ENCODE results near the gene STX18.

STX18 gene

GRCh38 chr4:4419896-4420295 is 122.0 kb downstream of the STX18 start:
- no peak for DNase-seq (ENCODE audit: low read depth in 3 of 3)

GRCh38 chr4:4418676-4419390 is 123.0 kb downstream of the STX18 start:
- peak in 1 of 3 experiments; percentile 7 for DNase-seq (ENCODE audit: low read depth in 3 of 3)

DNA sequence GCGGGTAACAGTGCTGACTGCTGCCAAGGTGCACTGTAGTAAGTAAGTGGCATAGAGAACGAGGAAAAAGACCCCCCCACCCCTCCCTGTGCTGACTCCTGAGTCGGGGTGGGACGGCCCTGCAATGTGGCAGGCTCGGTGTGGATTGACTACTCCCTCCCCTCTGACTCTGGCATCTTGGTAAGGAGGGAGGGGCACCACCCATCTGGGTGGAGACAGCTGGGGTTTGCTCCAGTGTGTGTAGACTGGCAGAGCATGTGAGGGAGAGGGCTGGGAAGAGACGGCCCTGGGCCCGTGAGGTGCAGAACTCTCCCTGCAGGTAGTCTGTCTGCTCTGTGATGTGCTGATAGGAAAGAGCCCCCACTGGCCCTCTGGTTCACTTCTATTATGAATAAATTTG is 124.0 kb downstream of the STX18 start:
- DNase-seq (ENCODE audit: low read depth in 3 of 3) = no peak

DNA sequence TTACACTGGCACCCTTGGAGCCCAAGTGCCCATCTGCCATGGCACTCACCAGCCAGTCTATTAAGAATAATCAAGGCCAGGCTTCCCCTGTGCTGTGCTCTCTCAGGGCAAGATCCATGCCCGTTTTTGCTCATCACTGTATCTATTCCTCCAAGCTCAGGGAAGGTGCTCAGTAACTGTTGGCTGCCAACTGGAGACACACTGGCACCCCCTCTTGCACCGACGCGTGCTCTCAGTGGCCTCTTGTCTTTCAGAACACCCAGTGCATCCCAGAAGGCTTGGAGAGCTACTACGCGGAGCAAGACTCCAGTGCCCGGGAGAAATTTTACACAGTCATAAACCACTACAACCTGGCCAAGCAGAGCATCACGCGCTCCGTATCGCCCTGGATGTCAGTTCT is 124.9 kb downstream of the STX18 start:
- DNase-seq (ENCODE audit: low read depth in 3 of 3) = no peak

DNA sequence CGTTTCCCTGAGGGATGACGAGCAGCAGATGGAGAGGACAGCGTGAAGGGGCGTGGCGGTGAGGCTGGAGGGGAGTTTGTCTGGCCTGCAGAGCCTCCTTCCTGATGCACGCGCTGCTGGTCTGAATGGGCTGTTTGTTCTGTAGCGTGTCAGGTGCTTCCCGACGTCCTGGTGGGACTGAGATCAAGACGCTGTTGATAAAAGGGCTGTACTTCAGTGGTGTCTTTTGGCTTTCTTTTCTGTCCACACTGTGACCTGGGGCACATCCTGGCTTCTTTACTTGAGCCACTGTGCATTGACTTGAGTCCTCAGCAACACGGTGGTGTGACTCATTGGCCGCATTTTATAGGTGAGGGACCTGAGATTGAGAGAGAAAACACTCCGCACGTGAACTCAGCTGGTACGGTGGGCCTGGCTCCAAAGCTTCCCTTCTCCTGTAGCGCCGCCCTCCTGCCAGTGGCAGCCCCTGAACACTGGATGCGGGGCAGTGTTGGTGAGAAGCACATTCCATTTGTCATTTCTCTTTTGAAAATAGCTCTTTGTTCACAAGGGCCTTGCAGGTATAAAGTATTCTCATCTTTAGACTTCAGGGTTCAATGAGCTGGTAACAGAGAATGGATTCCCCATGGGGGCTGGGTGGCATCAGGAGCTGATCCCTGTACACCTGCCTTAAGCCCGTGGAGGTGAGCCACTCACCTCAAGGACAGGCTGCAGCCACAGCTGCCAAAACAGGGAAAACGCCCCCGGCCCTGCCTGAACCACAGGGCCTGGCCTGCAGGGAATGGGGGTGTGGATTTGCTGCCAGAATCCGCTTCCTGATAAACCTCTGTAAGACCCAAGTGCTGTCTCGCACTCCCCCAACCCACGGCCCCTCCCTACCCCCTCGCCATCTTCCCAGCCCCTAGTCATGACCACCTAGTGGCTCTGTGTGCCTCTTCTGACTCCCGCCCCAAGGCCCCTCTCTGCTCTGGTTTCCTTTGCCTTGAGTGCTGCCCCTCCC is 125.7 kb downstream of the STX18 start:
- no peak for DNase-seq (ENCODE audit: low read depth in 3 of 3)

DNA sequence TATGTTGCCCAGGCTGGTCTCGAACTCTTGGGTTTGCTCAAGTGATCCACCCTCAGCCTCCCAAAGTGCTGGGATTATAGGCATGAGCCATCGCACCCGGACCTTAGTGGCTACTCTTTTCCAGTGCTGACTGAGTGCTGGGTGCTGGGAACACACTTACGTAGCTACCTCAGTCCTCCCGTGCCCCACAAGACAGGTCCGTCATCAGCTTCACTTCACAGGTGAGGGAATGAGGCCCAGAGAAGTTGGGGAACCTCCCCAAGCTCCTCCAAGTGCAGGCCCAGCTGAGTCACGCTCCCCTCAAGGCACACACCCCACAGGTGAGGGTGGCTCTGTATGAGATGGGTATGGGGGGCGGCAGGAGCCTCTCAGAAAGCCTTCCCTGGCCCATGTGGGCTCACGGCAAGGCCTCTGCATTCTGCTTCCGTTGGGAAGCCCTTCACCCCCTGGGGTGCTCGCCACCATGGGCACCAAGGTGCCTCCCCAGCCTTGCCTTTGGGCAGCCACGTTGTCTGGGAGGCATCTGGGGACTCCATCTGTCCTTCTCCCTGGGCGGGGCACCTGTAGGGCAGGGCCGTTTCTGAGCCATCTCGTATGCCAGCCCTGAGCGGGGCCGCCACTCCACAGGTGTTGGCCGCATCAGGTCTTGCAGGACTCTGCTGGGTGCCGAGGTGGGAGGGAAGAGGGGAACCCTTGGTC is 126.6 kb downstream of the STX18 start:
- DNase-seq (ENCODE audit: low read depth in 3 of 3) = no peak

GRCh38 chr4:4413806-4414205 is 128.0 kb downstream of the STX18 start:
- no peak for DNase-seq (ENCODE audit: low read depth in 3 of 3)

GRCh38 chr4:4413373-4413725 is 128.5 kb downstream of the STX18 start:
- no peak for DNase-seq (ENCODE audit: low read depth in 3 of 3)

DNA sequence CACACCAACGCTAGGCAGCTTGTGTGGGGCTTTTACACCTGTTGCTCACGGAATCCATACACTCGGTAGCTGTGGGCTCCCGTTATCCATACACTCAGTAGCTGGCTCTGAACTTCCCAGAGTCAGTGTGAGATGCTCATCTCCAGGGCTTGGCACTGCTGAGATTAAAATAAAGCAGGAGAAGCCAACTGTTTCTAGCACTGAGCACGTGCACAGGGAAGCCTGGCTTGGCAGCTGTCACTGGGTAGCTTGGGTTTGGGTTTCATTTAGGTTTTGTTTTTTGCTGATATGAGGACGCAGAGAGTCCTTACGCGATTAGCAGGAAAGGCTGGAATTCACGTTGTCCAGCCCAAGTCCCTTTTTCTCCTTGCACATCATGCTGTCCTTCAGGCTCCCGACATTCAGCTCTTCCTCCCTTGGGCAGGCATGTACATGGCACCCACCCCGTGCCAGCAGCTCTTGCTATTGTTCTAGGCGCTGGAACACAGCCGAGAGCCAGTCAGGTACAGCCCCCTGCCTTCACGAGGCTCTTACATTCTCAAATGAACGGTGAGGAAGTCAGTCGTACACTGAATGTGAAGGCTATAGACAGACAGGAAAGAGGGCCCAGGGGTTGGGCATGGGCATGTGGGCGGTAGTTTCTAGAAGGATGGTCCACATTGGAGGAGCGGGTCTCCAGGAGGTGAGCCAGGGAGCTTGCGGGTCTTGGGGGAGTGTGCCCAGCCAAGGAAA is 129.0 kb downstream of the STX18 start:
- DNase-seq (ENCODE audit: low read depth in 3 of 3) = no peak

DNA sequence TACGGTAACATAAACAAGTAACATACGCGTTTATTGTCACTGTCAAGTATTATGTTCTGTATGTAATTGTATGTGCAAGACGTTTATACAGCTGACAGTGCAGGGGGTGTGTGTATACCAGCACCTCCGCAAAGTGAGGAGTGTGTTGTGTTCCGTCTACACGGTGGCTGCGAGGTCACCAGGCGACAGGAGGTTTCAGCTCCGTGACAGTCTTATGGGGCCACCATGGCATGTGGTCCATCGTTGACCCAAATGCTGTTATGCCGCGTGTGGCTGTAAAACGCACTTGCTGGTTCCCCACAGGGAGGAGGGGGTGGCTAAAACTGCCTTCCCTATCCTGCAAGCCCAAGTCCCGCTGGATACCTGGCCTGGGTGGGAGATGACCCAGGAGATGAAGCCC is 129.9 kb downstream of the STX18 start:
- no peak for DNase-seq (ENCODE audit: low read depth in 3 of 3)

DNA sequence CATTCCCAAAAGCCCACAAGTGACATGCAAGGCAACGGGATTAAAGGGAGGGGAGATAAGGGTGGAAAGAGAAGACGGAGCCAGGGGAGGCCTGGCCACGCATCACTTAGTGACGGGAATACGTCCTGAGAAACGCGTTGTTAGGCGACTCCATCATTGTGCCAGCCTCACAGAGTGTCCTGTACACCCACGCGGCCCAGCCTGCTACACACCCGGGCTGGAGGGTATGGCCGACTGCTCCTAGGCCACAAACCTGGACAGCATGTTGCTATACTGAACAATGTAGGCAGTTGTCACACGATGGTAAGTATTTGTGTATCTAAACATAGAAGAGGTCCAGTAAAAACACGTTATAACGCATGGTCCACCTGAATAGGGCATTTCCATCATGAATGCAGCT is 131.6 kb downstream of the STX18 start:
- no peak for DNase-seq (ENCODE audit: low read depth in 3 of 3)

- DNase-seq (ENCODE audit: low read depth in 3 of 3) = no peak
Observed at GRCh38 chr4:4409416-4410115, 132.3 kb downstream of the STX18 start.

DNA sequence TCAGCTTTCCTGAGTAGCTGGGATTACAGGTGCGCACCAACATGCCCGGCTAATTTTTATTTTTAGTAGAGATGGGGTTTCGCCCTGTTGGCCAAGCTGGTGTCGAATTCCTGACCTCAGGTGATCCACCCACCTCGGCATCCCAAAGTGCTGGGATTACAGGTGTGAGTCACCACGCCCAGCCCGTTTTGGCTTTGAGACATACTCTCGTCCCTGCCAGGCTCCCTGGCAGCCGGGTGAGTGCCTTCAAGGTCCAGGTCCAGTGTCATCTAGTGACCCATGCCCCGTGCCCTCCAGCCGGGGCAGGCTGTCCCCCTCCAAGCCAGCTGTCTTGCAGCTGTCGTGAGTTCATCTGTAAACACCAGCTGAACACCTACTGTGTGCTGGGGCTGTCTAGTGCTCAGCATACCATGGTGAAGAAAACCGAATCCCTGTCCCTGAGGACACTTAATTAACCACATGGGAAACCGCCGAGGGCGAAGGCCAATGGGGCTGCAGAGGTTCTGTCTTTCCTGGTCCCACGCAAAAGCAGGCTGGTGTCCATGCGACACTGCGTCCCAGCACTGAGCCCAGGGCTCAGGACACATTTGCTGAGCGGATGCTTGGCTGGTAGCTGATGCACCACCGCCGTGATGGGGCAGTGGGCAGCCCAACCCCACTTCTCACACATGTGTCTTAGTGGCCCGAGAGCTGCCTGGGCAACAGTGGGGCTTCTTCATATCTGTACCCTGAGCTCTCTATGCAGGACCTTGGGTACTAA is 133.1 kb downstream of the STX18 start:
- no peak for DNase-seq (ENCODE audit: low read depth in 3 of 3)

- no peak for DNase-seq (ENCODE audit: low read depth in 3 of 3)
Observed at GRCh38 chr4:4408132-4408523, 133.7 kb downstream of the STX18 start.

- DNase-seq (ENCODE audit: low read depth in 3 of 3) = no peak
Observed at GRCh38 chr4:4407299-4408131, 134.3 kb downstream of the STX18 start.

DNA sequence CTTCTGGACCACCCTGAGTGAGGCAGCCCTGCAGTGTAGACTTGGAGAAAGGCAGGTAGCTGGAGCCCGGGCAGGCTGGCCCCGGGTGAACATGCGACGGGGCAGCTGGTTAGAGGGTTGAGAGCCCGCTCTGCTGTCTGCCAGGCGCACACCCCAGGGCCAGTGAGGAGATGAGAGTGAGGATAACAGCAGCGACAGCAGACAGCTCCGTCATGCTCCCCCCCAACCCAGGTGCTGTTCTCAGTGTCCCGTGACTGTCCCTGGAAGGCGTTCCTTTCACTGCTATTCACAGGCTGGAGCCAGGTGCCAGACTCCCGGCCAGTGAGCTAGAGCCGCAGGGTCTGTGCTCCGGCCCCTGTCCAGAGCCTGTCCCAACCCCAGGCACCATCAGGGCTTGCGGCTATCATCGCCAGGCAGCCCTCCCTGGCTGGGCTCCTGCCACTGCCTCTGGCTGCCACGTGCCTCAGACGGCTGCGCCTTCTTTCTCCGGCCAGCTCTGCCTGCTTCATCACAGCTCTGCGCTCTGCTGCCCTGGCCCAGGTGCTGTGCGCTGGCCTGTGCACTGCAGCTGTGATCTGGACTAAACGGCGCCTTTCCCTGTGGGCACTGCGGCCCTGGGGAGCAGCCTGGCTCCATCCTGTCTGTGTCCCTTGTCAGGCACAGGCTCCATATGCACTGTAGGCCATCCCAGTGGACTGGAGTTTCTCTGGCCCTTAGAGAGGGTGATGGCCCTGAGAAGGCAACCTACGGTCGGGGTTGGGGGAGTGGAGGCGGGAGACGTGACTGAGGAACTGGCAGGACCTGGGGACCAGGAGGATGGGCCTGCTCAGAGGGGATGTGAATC is 135.2 kb downstream of the STX18 start:
- DNase-seq (ENCODE audit: low read depth in 3 of 3) = no peak

DNA sequence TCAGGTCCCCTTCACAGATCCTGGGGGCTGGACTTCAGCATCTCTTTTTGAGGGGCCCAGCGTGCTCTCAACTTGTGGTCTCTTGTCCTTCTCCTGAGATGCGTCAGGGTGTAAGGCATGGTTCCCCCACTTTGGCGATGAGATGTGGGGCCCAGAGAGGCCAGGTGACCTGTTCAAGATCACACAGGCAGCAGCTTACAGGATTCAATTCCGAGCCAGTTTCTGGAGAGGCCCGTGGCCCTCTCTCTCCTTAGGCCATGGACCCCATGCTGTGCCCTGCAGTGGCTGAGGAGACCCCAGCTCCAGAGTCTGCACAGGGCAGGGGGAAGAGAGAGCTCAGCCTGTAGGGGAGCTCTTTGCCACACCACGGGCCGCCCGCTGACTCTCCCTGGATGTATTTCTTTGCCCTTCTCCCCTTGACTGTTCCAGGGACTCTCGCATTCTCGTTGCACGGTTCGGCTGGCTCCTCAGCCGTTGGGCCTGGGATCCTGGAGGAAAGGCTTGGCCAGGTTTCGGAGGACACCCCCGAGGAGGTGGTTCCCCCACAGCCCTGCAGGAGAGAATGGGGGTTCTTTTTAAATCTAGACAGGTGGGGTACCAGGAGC is 136.4 kb downstream of the STX18 start:
- DNase-seq (ENCODE audit: low read depth in 3 of 3) = no peak

DNA sequence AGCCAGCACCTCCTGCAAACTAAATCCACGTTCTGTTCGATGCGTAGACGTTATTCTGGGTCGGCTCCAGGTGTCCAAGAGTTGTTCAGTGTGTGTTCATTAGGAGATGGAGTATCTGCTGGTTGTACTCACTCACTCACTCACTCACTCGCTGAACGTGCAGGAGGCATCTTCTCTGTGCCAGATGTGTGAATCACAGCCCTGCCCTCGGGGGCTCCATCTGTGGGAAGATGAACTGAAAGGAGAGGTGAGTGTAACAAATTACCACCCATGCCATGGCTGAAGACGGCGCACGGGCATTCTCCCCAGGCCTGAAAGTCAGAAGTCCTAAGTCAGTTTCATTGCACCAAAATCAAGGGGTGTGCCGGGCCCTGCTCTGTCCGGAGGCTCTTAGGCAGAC is 138.9 kb downstream of the STX18 start:
- no peak for DNase-seq (ENCODE audit: low read depth in 3 of 3)

Measured in stimulated activated CD4-positive, alpha-beta T cell treated with anti-CD3 and anti-CD28 coated beads, TNF-alpha, amount 100 ng/mL, for 24 hours (primary cell).